K562 (cell line): ENCODE data around the gene DLAT. TPM values are rescaled to one million over a fixed set of nuclear protein-coding genes. Genes with fewer than 3 reads are reported as not detected.

Experiments used
- C11orf30 ChIP-seq: fragments of 450-650 bp; IDR thresholded peaks from 2 replicates; pipeline ENCODE4 v1.6.1; 2016; ENCODE audit warnings: low read depth, mild to moderate bottlenecking
- CEBPG ChIP-seq, 3 experiments: fragments of 200-800 bp in 1 of 3; sonication (Bioruptor generic) in 1 of 3; sonication (generic) in 1 of 3; formaldehyde crosslinking in 1 of 3; IDR thresholded peaks in 2 of 3; conservative IDR thresholded peaks in 1 of 3; 2 replicates each; pipeline versions ENCODE4 v1.6.1 to v1.8.0; 2016 to 2022; ENCODE audit warnings: missing compliant biosample characterization in 2 of 3, missing genetic modification characterization in 2 of 3, mild to moderate bottlenecking in 1 of 3, missing genetic modification reagents in 1 of 3
- CTBP1 ChIP-seq: fragments of 450-650 bp; IDR thresholded peaks from 2 replicates; pipeline ENCODE4 v1.6.1; 2016; ENCODE audit warnings: borderline replicate concordance
- DPF2 ChIP-seq: fragments of 450-650 bp; IDR thresholded peaks from 2 replicates; pipeline ENCODE4 v1.6.1; 2016
- E2F3 ChIP-seq: fragments of 250-450 bp; sonication (Bioruptor Pico); IDR thresholded peaks from 2 replicates; pipeline ENCODE4 v1.4.0; 2020; ENCODE audit warnings: mild to moderate bottlenecking
- ETV6 ChIP-seq, 3 experiments: fragments of 150-350 bp in 1 of 3; sonication (generic) in 1 of 3; formaldehyde crosslinking in 1 of 3; IDR thresholded peaks; 2 replicates each; pipeline versions ENCODE4 v1.6.1 to v1.8.0; 2014 to 2022; ENCODE audit warnings: borderline replicate concordance in 2 of 3, low read depth in 2 of 3, antibody characterized with exemption in 1 of 3, low read length in 1 of 3, mild to moderate bottlenecking in 1 of 3, missing genetic modification reagents in 1 of 3
- GABPB2 ChIP-seq: fragments of 250-450 bp; sonication (Bioruptor Pico); conservative IDR thresholded peaks from 2 replicates; pipeline ENCODE4 v1.5.1; 2021; ENCODE audit warnings: mild to moderate bottlenecking
- GTF2A2 ChIP-seq: IDR thresholded peaks from 2 replicates; pipeline ENCODE4 v1.6.1; 2016; ENCODE audit warnings: mild to moderate bottlenecking, missing genetic modification characterization, missing compliant biosample characterization
- MYC ChIP-seq, 2 experiments: fragments of 250-450 bp in 1 of 2; sonication (Bioruptor Pico) in 1 of 2; IDR thresholded peaks; 2 replicates each; pipeline versions ENCODE4 v1.5.1 to v1.6.1; 2012 to 2021; ENCODE audit warnings: low read depth in 2 of 2, borderline replicate concordance in 1 of 2, improper control_type of control experiment in 1 of 2, low read length in 1 of 2, mild to moderate bottlenecking in 1 of 2, moderate library complexity in 1 of 2
- NCOR1 ChIP-seq: fragments of 450-650 bp; IDR thresholded peaks from 2 replicates; pipeline ENCODE4 v1.6.1; 2016; ENCODE audit warnings: mild to moderate bottlenecking, moderate library complexity
- NFIC ChIP-seq: fragments of 450-650 bp; IDR thresholded peaks from 2 replicates; pipeline ENCODE4 v1.6.1; 2017; ENCODE audit warnings: mild to moderate bottlenecking, inconsistent platforms
- PRPF4 ChIP-seq: fragments of 200-400 bp; formaldehyde crosslinking; IDR thresholded peaks from one replicate; pipeline ENCODE4 v1.6.1; 2017; ENCODE audit warnings: low read length, low read depth, mild to moderate bottlenecking; ENCODE audit not compliant: insufficient read depth, poor library complexity, severe bottlenecking
- RUNX1 ChIP-seq: sonication (generic); IDR thresholded peaks from 2 replicates; pipeline ENCODE4 v1.6.1; 2016; ENCODE audit warnings: antibody characterized with exemption, low read depth
- SMARCE1 ChIP-seq: fragments of 450-650 bp; IDR thresholded peaks from 2 replicates; pipeline ENCODE4 v1.7.1; 2016; ENCODE audit warnings: mild to moderate bottlenecking
- ZNF121 ChIP-seq: sonication (generic); formaldehyde crosslinking; conservative IDR thresholded peaks from 2 replicates; pipeline ENCODE4 v1.8.0; 2022; ENCODE audit warnings: missing genetic modification reagents
- ZNF133 ChIP-seq: fragments of 250-450 bp; sonication (Bioruptor Pico); IDR thresholded peaks from 2 replicates; pipeline ENCODE4 v1.4.0; 2020; ENCODE audit warnings: mild to moderate bottlenecking
- ZNF324 ChIP-seq: fragments of 250-450 bp; sonication (Bioruptor Pico); IDR thresholded peaks from 2 replicates; pipeline ENCODE4 v1.4.0; 2020; ENCODE audit warnings: mild to moderate bottlenecking
- ZNF449 ChIP-seq: fragments of 250-450 bp; sonication (Bioruptor Pico); IDR thresholded peaks from 2 replicates; pipeline ENCODE4 v1.8.0; 2022; ENCODE audit warnings: moderate library complexity, mild to moderate bottlenecking, inconsistent platforms
- ZNF507 ChIP-seq: conservative IDR thresholded peaks from 2 replicates; pipeline ENCODE4 v1.6.1; 2017; ENCODE audit warnings: missing genetic modification characterization, missing compliant biosample characterization
- ZNF778 ChIP-seq: fragments of 450-650 bp; formaldehyde crosslinking; IDR thresholded peaks from 2 replicates; pipeline ENCODE4 v1.4.0; 2020; ENCODE audit warnings: mild to moderate bottlenecking, moderate library complexity
- ZNF780A ChIP-seq: fragments of 250-450 bp; sonication (Bioruptor Pico); IDR thresholded peaks from 2 replicates; pipeline ENCODE4 v1.5.0; 2021; ENCODE audit warnings: mild to moderate bottlenecking
- polyA plus RNA-seq, 8 experiments: library from polyadenylated mRNA; depleted of rRNA in 4 of 8; stranded (reverse) in 5 of 8; unstranded in 3 of 8; fragments of >200 nt; fragmentation: Nextera tagmentation in 2 of 8; fragmentation: Illumina TruSeq in 1 of 8; extraction: Ambion mirVana in 2 of 8; extraction: Trizol in 1 of 8; gene quantifications; 2 replicates each; pipeline versions ENCODE4 v1.2.1 to v1.2.3, GENCODE V29; 2011 to 2014; ENCODE audit warnings: inconsistent platforms in 1 of 8, missing spikeins in 1 of 8
- total RNA-seq, 7 experiments: library from RNA; depleted of rRNA in 6 of 7; stranded (reverse); fragments of >200 nt in 6 of 7; fragmentation: Illumina TruSeq in 2 of 7; extraction: Trizol in 2 of 7; gene quantifications; 2 replicates each; pipeline versions ENCODE4 v1.2.1 to v1.2.3, GENCODE V29; 2011 to 2021; ENCODE audit warnings: low replicate concordance in 1 of 7
- TF ChIP-seq, protein P1 (sequence below): fragments of 250-450 bp; sonication (Bioruptor Pico); IDR thresholded peaks from 2 replicates; pipeline ENCODE4 v1.9.0; 2021; ENCODE audit warnings: mild to moderate bottlenecking
- TF ChIP-seq, protein P2 (sequence below): fragments of 250-450 bp; sonication (Bioruptor Pico); IDR thresholded peaks from 2 replicates; pipeline ENCODE4 v1.8.0; 2022; ENCODE audit warnings: moderate library complexity, mild to moderate bottlenecking, inconsistent platforms
- TF ChIP-seq, protein P3 (sequence below), 2 experiments: fragments of 250-450 bp in 1 of 2; fragments of 450-650 bp in 1 of 2; sonication (Bioruptor Pico) in 1 of 2; IDR thresholded peaks; 2 replicates each; pipeline versions ENCODE4 v1.6.1 to v1.8.0; 2016 to 2021; ENCODE audit warnings: mild to moderate bottlenecking in 2 of 2, moderate library complexity in 2 of 2, missing compliant biosample characterization in 1 of 2, missing genetic modification characterization in 1 of 2

The DLAT gene
- total and polyA plus RNA-seq, 9 of the 15 experiments (the other 6 are each of a cell fraction or from before 2014, with no cell fraction given): 41.7 to 152 (median 105) TPM

DNA sequence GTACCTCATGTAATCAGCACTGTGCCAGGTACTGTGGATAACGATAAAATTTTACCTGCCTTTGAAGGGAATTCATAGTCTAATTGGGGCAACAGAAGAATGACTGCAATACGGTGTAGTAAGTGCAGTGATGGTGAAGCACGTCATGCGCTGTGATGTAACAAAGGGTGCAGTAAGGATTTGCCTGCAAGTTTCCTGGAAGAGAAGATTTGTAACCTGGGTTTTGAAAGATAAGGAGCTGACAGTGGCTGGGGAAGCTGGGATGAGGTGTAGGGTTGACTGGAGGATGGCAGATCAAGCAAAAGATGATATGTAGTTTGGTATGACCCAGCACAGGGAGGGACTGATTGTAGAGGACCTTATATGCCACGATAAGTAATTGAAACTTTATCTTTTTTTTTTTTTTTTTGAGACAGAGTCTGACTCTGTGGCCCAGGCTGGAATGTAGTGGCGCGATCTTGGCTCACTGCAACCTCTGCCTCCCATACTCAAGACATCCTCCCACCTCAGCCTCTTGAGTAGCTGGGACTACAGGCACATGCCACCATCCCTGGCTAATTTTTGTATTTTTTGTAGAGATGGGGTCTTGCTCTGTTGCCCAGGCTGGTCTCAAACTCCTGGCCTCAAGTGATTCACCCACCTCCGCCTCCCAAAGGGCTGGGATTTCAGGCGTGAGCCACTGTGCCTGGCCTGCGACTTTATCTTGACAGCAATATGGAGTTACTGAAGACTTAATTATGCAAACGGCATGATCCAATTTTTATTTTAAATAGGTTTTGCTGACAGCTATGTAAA is 72.7 kb downstream of the DLAT start (continued):
- TF ChIP-seq ZNF507 (tag) (no peak), CTBP1 (peak; percentile 94), E2F3 (CRISPR knock-in tag) (no peak), CEBPG (CRISPR knock-in tag; IDR thresholded peaks at IDR 0.05) (no peak; the same call in 1 of the 2 replicates), CEBPG (tag; conservative IDR thresholded peaks at IDR 0.05 in 1 of 2, IDR thresholded peaks at IDR 0.05 in 1 of 2) (peak; percentile 76 to 86), NCOR1 (peak; percentile 62; the same call in 1 of the 2 replicates), ZNF121 (peak; percentile 95), DPF2 (peak; percentile 84), ZNF778 (CRISPR knock-in tag) (no peak), RUNX1 (no peak), C11orf30 (no peak), GABPB2 (CRISPR knock-in tag) (no peak), ETV6 (IDR thresholded peaks at IDR 0.05; ENCODE audit: borderline replicate concordance in 1 of 2, low read depth in 2 of 2, low read length in 1 of 2) (0 out of 4 replicates have a peak, but pooled peaks of 1 of the 2 experiments have one; percentile 32), ETV6 (CRISPR knock-in tag; IDR thresholded peaks at IDR 0.05; ENCODE audit: borderline replicate concordance) (no peak), ZNF133 (CRISPR knock-in tag) (no peak), ZNF449 (CRISPR knock-in tag) (no peak), PRPF4 (no peak), GTF2A2 (tag) (no peak), NFIC (no peak), MYC (IDR thresholded peaks at IDR 0.05; ENCODE audit: low read depth, low read length) (no peak; the same call in 1 of the 2 replicates), MYC (CRISPR knock-in tag; IDR thresholded peaks at IDR 0.05; ENCODE audit: borderline replicate concordance, low read depth) (no peak), ZNF324 (no peak), SMARCE1 (peak; percentile 57; the same call in 1 of the 2 replicates), ZNF780A (no peak)
- TF ChIP-seq, protein P1, sequence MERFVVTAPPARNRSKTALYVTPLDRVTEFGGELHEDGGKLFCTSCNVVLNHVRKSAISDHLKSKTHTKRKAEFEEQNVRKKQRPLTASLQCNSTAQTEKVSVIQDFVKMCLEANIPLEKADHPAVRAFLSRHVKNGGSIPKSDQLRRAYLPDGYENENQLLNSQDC: no peak
- TF ChIP-seq, protein P2, sequence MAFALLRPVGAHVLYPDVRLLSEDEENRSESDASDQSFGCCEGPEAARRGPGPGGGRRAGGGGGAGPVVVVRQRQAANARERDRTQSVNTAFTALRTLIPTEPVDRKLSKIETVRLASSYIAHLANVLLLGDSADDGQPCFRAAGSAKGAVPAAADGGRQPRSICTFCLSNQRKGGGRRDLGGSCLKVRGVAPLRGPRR (CRISPR knock-in tag): no peak
- TF ChIP-seq, protein P3, sequence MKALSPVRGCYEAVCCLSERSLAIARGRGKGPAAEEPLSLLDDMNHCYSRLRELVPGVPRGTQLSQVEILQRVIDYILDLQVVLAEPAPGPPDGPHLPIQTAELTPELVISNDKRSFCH (CRISPR knock-in tag; IDR thresholded peaks at IDR 0.05): no peak
- TF ChIP-seq, protein P3 (tag; IDR thresholded peaks at IDR 0.05): no peak
